Measurements from ENCODE around the gene NTPCR.
"Not testable (repeated sequence)": the region's sequence is repeated elsewhere in the genome, so short reads cannot be mapped to it uniquely, and the experiment has no call there.

Gene NTPCR

DNA sequence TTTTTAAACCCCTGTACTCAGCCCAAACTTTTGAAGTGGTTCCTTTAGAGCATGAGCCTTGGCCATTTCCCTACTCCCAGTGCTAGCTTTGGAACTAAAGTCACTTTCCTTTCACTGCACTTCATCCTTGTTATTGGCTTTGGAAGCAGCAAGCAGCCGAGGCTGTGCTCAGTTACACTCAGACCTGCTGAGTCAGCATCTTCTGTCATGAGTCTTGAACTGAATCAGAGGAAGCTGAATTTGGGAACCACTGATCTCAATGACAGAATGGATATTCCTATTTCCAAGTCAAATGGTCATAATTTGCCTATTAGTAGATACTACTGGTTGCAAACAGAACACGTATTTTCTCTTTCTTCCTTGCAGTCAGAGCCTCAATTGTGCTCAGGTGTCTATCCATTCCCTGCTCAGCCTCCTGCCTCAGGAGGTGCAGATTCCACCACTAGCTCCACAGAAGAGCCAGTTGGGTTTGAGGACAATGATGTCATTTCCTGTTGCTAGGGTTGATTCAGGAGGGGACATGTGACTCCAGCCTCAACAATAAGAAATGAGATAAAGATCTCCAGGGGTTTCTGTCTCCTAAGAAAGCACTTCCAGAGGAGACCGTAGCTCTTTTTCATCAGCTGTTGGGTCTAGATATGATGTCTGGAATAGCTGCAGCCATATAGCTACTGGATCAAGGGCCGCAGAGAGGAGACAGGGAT, 44.9 kb upstream of the NTPCR start:
- TF ChIP-seq, protein P1, sequence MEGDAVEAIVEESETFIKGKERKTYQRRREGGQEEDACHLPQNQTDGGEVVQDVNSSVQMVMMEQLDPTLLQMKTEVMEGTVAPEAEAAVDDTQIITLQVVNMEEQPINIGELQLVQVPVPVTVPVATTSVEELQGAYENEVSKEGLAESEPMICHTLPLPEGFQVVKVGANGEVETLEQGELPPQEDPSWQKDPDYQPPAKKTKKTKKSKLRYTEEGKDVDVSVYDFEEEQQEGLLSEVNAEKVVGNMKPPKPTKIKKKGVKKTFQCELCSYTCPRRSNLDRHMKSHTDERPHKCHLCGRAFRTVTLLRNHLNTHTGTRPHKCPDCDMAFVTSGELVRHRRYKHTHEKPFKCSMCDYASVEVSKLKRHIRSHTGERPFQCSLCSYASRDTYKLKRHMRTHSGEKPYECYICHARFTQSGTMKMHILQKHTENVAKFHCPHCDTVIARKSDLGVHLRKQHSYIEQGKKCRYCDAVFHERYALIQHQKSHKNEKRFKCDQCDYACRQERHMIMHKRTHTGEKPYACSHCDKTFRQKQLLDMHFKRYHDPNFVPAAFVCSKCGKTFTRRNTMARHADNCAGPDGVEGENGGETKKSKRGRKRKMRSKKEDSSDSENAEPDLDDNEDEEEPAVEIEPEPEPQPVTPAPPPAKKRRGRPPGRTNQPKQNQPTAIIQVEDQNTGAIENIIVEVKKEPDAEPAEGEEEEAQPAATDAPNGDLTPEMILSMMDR (IDR thresholded peaks at IDR 0.05; ENCODE audit: low read depth, low read length): no peak
- in situ Hi-C loops (cut with HindIII; ENCODE audit: low sequenced_read_pairs): no loop called here
- DNase-seq (ENCODE audit: low read depth, low spot score): peak; percentile 13
- no peak overlapping the region for H3K4me3 ChIP-seq (ENCODE audit: low read depth, low read length)

DNA sequence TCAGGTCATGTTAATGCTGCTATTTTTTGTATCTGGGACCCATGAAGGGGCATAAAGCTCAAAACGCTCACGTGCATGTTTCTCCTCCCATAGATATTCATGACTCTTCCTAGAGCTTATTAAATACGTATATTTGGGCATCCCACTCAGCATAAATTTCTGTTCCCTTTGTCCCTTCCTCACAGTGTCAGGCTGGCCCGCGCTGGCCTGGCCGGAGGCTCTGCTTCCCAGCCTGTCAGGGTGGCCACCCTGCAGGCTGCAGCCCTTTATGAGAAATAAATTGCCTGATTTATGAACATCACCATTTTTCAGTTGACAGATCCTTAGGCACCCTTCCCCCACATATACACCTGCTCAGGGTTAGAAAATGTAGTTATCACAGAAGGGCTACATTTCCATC, 44.0 kb upstream of the NTPCR start:
- H3K4me3 ChIP-seq (ENCODE audit: low read depth, low read length): no peak overlapping the region
- no peak for DNase-seq (ENCODE audit: low read depth, low spot score)
- in situ Hi-C loops (cut with HindIII; ENCODE audit: low sequenced_read_pairs): no loop called here
- TF ChIP-seq, protein P1 (IDR thresholded peaks at IDR 0.05; ENCODE audit: low read depth, low read length): no peak

DNA sequence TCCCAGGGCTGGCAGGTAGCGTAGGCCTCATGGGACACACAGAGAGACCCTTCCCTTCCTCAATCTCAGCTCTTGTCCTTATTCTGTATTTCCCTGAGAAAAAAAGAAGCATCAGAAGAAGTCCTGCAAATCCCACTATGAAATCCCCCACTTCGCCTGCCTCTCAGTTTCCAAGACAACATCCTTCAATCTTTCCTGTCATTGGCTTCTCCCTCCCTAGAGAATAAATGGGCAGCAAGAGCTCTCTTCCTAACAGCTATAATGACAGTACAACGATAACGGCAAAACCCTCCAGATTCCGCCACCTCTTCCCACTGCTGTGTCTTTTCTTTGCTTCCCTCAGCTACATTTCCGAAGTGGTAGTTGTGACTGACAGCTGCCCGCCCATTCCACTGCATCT, 41.6 kb upstream of the NTPCR start:
- no peak for DNase-seq (ENCODE audit: low read depth, low spot score)
- TF ChIP-seq, protein P1 (IDR thresholded peaks at IDR 0.05; ENCODE audit: low read depth, low read length): no peak
- H3K4me3 ChIP-seq (ENCODE audit: low read depth, low read length): no peak overlapping the region
- in situ Hi-C loops (cut with HindIII; ENCODE audit: low sequenced_read_pairs): no loop called here

DNA sequence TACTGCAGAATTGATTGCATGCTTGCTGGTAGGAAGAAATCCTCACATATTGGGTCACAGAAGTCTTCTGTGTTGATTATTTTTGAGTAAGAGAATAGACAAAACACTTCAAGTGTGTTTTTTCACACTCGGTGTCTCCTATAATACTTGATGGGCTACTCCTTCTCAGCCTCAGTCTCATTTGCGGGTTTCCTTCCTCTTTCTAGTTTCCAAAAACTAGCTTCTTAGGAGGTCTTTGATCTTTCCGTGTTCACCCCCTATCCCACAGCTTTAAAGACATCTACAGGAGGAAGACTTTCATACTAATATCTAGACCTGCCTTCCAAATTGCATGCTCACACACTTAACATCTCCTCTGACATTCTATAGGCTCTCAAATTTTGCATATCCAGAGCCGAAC, 40.7 kb upstream of the NTPCR start:
- no peak for DNase-seq (ENCODE audit: low read depth, low spot score)
- TF ChIP-seq, protein P1 (IDR thresholded peaks at IDR 0.05; ENCODE audit: low read depth, low read length): no peak

DNA sequence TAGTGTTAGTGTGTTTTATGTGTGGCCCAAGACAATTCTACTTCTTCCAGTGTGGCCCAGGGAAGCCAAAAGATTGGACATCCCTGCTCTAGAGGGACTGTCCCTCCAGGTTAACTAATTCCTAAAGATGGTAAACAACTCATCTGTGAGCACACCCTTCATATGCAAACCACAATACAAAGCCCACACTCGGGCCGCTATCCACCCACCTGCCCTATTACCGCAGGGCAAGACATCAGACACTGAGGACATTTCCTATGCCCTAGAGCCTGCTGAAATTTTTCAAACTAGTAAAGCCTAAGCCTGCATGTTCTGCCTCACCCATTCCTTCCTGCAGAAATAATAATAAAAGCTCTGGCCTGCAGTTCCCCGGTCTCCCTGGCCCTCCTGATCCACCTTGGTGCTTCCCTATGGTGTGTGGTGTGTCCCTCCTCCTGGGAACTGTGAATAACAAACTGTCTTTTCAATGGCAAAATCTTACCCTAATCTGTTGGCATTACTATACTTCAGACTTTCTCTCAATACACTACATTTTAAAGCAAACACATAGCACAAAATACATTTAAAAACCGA, 39.3 kb upstream of the NTPCR start:
- no peak overlapping the region for H3K4me3 ChIP-seq (ENCODE audit: low read depth, low read length)
- DNase-seq (ENCODE audit: low read depth, low spot score): no peak
- in situ Hi-C loops (cut with HindIII; ENCODE audit: low sequenced_read_pairs): no loop called here
- TF ChIP-seq, protein P1 (IDR thresholded peaks at IDR 0.05; ENCODE audit: low read depth, low read length): no peak

More for the DNA sequence above, 40.7 kb upstream of the NTPCR start:
- H3K4me3 ChIP-seq (ENCODE audit: low read depth, low read length): no peak overlapping the region
- in situ Hi-C loops (cut with HindIII; ENCODE audit: low sequenced_read_pairs): no loop called here

DNA sequence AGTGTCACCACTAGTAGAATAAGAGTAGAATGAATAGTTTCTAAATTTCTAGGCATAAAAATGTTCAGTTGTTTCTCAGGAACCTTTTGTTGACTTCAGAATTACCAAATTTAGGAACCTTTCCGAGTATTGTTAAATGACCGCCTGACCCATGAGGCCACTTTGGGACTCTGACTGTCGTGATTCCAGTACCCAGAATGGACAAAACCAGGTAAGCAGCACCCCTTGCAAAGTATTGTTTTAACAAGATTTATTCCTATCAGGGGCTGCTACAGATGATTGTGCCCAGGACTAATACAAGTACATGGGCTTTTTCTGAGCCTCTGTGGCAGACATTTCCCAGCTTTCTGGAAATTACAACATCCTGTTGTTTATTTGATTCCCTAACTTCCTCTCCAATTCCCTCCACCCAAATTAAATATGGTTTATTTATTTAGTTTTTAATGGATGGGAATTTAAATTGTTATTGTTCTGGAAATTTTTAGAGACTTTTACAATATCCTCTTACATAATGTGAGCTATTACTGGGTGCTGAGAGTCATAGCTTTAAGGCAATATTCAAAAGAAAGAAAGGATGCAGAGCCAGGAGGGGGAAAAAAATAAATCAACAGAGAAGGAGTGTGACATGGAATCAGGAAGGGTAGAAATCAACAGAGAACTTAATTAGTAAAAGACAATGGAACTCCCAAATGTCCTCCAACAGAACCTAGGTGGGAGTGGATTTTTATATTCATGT, 37.4 kb upstream of the NTPCR start:
- in situ Hi-C loops (cut with HindIII; ENCODE audit: low sequenced_read_pairs): no loop called here
- TF ChIP-seq, protein P1 (IDR thresholded peaks at IDR 0.05; ENCODE audit: low read depth, low read length): no peak
- no peak overlapping the region for H3K4me3 ChIP-seq (ENCODE audit: low read depth, low read length)
- no peak for DNase-seq (ENCODE audit: low read depth, low spot score)

DNA sequence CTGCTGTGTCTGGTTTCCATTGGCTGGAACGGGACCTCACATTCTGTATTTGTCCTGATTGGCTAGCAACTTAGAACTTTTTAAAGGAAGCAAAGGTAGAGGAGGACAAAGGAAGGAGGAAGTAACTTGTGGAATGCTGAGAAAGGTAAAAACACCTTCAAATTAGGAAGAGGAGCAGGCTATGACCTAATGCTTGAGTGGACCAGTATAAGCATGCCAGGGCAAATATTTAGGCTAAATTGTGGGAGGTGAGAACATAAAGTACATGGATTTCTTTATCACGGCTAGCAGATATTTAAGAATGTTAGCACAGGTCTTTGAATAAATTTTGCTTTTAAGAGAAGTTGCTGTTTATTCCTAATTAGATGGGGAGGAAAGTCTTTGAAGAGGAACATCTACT, 36.1 kb upstream of the NTPCR start:
- H3K4me3 ChIP-seq (ENCODE audit: low read depth, low read length); in situ Hi-C loops (cut with HindIII; ENCODE audit: low sequenced_read_pairs); DNase-seq (ENCODE audit: low read depth, low spot score): not testable (repeated sequence)
